ENCODE measurements around the gene TBCA. TPM values are rescaled to one million over a fixed set of nuclear protein-coding genes. Genes with fewer than 3 reads are reported as not detected.
A peak's percentile ranks its signal among the peaks of the same experiment; 100 is the strongest.

Gene TBCA
- total RNA-seq, 1 donor: 91.5 TPM

DNA sequence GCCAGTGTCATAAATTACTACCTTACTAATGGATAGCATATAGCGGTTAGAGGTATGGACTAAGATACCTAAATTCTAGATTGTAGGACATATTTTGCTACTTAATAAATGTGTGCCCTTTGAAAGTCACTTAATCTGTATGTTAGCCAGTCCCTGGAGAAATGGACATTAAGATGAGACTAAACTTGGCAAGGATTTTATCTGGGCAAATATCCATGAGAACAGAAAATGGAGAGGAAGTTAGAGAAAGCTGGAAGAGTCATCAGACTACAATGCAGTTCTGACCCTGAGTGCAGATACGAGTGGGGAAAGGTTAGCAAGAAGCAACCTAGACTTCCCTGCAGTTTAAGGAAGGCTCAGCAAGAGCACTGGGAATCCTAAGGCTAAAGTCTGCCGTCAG is 33.0 kb downstream of the TBCA start:
- TF ChIP-seq, protein P1, sequence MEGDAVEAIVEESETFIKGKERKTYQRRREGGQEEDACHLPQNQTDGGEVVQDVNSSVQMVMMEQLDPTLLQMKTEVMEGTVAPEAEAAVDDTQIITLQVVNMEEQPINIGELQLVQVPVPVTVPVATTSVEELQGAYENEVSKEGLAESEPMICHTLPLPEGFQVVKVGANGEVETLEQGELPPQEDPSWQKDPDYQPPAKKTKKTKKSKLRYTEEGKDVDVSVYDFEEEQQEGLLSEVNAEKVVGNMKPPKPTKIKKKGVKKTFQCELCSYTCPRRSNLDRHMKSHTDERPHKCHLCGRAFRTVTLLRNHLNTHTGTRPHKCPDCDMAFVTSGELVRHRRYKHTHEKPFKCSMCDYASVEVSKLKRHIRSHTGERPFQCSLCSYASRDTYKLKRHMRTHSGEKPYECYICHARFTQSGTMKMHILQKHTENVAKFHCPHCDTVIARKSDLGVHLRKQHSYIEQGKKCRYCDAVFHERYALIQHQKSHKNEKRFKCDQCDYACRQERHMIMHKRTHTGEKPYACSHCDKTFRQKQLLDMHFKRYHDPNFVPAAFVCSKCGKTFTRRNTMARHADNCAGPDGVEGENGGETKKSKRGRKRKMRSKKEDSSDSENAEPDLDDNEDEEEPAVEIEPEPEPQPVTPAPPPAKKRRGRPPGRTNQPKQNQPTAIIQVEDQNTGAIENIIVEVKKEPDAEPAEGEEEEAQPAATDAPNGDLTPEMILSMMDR (IDR thresholded peaks at IDR 0.05; ENCODE audit: insufficient read depth, low read depth, low read length): no peak
- no peak for DNase-seq (ENCODE audit: low read depth)
- H3K4me3 ChIP-seq (ENCODE audit: low read depth, low read length): no peak overlapping the region

DNA sequence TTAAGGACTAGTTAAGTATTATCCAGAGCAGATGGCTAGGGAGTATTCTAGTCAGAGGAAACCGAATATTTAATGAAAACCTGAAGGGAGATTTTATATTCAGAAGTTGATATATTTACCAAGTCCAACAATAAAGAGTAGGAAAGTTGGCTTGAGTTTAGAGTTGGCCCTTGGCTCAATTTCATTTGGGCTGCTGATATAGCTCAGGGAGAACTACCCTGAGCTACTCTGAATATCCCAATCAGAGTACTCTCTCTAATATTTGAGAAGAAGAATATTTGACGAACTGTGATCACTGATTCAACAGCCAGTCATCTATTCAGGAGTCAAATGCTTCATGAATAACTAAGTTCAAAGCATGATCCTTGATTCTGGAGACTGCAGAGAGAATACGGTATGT is 34.5 kb downstream of the TBCA start:
- TF ChIP-seq, protein P1 (IDR thresholded peaks at IDR 0.05; ENCODE audit: insufficient read depth, low read depth, low read length): no peak
- no peak for DNase-seq (ENCODE audit: low read depth)
- H3K4me3 ChIP-seq (ENCODE audit: low read depth, low read length): no peak overlapping the region

DNA sequence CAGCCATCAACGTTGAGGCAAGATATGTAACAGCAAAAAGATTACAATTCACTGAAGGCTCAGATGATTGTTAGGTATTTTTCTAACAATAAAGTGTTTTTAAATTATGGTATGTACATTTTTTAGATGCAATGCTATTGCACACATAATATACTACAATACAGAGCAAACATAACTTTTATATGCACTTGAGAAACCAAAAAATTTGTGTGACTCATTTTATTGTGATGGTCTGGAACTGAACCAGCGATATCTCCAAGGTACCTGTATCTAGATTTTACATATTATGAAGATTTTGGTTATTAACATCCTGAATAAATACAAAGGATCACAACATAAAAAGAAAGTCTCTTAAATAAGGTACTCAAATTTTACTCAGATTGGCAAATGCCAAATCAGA is 41.3 kb downstream of the TBCA start:
- no peak overlapping the region for H3K4me3 ChIP-seq (ENCODE audit: low read depth, low read length)
- TF ChIP-seq, protein P1 (IDR thresholded peaks at IDR 0.05; ENCODE audit: insufficient read depth, low read depth, low read length): no peak
- no peak for DNase-seq (ENCODE audit: low read depth)

DNA sequence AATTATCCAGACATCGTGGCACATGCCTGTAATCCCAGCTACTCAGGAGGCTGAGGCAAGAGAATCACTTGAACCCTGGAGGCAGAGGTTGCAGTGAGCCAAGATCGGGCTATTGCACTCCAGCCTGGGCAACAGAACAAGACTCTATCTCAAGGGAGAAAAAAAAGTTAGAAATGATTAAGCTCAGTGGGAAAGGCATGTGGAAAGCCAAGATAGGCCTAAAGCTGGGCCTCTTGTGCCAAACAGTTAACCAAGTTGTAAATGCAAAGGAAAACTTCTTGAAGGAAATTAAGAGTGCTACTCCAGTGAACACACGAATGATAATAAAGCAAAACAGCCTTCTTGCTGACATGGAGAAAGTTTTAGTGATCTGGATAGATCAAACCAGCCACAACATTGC is 43.0 kb downstream of the TBCA start:
- H3K4me3 ChIP-seq (ENCODE audit: low read depth, low read length): no peak overlapping the region
- DNase-seq (ENCODE audit: low read depth): no peak
- TF ChIP-seq, protein P1 (IDR thresholded peaks at IDR 0.05; ENCODE audit: insufficient read depth, low read depth, low read length): no peak

DNA sequence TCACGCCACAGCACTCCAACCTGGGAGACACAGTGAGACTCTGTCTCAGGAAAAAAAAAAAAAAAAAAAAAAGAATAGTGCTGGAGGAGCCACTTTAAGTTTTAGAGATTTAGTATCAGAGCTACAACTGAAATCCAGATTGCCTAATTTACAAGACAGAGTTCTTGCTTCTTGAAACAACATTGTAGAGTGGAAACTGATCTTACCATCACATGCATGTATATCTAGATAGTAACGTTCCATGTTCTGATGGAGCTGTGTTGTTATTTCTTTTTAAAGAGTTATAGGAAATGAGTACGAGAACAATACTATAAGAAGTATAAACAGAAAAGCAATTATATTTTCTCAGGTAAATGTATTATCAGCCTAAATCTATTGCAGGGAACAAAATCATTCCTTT is 48.9 kb downstream of the TBCA start:
- no peak for DNase-seq (ENCODE audit: low read depth)
- H3K4me3 ChIP-seq (ENCODE audit: low read depth, low read length): no peak overlapping the region
- TF ChIP-seq, protein P1 (IDR thresholded peaks at IDR 0.05; ENCODE audit: insufficient read depth, low read depth, low read length): no peak

DNA sequence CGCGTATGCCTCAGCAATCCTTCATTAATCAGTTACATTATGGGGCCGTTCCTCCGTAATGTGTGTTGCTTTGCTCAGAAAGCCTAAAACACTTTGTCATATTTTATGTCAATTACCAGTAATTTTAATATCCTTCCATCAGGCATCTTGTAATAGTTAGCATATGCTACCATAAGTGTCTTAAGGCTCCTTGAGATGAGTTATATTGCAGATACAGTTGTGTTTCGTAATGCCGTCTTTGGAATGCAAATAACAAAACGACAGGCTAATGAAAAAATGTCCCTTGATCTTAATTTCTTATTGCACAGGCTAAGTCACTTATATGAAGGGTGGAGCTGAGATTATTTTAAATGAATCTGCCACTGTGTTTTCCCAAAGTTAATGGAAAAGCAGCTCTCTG is 50.5 kb downstream of the TBCA start:
- H3K4me3 ChIP-seq (ENCODE audit: low read depth, low read length): no peak overlapping the region
- TF ChIP-seq, protein P1 (IDR thresholded peaks at IDR 0.05; ENCODE audit: insufficient read depth, low read depth, low read length): no peak
- DNase-seq (ENCODE audit: low read depth): peak; percentile 54

DNA sequence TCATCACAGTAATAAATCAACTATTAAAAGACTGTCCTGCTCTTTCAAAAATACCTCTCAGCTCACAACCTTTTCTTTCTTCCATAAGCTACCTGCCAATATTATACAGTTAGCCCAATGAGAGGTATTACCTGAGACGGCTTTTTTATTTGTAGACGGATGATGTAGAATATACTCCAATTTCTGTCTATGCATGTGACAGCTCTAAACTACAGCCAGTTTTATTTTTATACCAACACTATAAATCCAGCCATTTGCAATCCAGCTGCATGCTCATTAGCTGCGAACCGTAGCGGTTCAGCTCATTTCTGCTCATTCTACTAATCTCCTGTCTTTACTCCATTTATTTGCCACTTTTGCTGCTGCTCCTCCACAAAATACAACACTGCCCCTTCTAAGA is 51.2 kb downstream of the TBCA start:
- H3K4me3 ChIP-seq (ENCODE audit: low read depth, low read length): no peak overlapping the region
- TF ChIP-seq, protein P1 (IDR thresholded peaks at IDR 0.05; ENCODE audit: insufficient read depth, low read depth, low read length): no peak
- DNase-seq (ENCODE audit: low read depth): no peak
